SH-SY5Y (cell line): ENCODE measurements around the gene FAM89A.

ENCODE experiments used
- GATA2 ChIP-seq: IDR thresholded peaks from 2 replicates; pipeline ENCODE4 v1.6.1; 2011; ENCODE audit warnings: mild to moderate bottlenecking, low read depth, low read length
- GATA3 ChIP-seq: IDR thresholded peaks from 2 replicates; pipeline ENCODE4 v1.6.1; 2011; ENCODE audit warnings: low read depth, mild to moderate bottlenecking, low read length, moderate library complexity

DNA sequence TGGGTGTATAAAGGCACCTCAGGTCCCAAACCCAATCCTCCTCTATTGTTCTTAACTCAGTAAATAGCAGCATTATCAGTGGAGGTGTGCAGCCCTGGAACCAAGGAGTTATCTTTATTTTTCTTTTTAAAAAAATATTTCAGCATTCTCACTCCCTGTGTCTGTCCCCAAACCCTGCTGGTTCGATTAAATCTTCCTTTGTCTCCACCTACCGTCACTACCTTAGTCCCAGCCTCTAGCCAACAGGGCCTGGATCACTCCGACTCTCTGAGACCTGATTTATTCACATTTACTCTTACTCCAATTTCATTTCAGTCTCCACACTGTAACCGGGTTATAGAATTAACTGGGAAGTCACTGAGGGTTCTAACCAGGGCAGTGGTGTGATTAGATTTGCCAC is 39.1 kb upstream of the FAM89A start:
- TF ChIP-seq GATA2 (no peak), GATA3 (no peak)
